NOMO-1 treated with DMSO at 0.1 percent for 48 hours (cell line): Measurements from ENCODE around the gene ARL5C.
"Not testable (repeated sequence)": the region's sequence is repeated elsewhere in the genome, so short reads cannot be mapped to it uniquely, and the experiment has no call there.

Source experiments
- DNase-seq: peaks from one replicate; lab custom pipeline; 2025; ENCODE audit not compliant: unreplicated experiment; lab: John Stamatoyannopoulos, UW

Gene ARL5C

DNA sequence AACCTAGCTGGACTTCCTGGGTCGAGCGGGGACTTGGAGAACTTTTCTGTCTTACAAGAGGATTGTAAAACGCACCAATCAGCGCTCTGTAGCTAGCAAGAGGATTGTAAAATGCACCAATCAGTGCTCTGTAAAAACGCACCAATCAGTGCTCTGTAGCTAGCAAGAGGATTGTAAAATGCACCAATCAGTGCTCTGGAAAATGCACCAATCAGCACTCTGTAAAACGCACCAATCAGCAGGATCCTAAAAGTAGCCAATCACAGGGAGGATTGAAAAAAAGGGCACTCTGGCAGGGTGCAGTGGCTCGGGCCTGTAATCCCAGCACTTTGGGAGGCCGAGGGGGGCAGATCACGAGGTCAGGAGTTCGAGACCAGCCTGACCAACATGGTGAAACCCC lies 2.5 kb upstream of the ARL5C start:
- not testable (repeated sequence) for DNase-seq

- peak; percentile 88 for DNase-seq
Measured at GRCh38 chr17:39167476-39167875, 1.5 kb upstream of the ARL5C start.

- DNase-seq: peak; percentile 35
Measured at GRCh38 chr17:39166437-39167335, 725 bp upstream of the ARL5C start.

DNA sequence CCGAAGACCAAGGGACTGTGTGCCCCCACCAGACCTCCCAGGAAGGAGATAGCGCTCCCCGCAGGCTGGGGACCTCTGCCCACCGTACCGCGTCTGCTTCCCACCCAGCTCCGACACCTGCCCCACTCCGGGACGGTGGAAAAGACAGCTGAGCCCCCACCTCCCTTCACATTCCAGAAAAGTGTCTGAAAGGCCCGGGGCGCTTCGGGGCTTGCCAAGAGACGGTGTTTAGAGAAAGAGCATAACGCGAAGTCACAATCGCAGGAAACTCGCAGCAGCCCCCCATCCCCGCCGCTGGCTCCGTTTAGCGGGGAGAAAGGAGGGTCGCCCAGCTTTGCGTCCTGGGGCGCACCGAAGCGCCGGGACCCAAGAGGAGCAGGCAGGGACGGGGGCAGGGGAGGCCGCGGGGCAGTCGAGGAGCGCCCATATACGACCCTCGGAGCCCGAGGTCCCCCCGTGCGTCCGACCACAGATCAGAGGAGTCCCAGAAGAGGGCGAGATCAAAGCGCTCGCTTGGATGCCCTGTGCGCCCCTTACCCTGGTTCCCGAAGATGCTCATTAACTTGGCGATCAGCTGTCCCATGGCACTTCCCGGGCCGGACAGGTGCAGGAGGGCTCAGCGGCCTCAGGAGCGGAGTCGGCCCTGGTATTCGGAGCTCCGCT lies 652 bp downstream of the ARL5C start:
- no peak for DNase-seq

GRCh38 chr17:39164675-39165143 lies 1.3 kb downstream of the ARL5C start:
- peak; percentile 96 for DNase-seq

DNA sequence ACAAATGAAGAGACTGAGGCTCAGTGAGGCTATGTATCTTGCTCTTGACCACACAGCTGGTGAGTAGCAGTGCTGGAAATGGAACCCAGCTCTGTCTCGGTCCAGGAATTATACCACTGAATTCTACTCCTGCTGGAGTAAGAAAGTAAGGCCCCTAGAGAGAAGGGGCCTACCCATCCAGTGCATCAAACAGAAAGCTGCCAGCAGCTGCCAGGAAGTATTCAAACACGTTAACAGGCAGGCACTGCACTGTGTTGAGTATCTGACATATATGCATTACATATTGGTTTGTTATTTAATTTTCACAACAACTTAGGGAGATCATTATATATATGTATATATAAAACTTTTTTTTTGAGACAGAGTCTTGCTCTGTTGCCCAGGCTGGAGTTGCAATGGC lies 4.0 kb downstream of the ARL5C start:
- no peak for DNase-seq

DNA sequence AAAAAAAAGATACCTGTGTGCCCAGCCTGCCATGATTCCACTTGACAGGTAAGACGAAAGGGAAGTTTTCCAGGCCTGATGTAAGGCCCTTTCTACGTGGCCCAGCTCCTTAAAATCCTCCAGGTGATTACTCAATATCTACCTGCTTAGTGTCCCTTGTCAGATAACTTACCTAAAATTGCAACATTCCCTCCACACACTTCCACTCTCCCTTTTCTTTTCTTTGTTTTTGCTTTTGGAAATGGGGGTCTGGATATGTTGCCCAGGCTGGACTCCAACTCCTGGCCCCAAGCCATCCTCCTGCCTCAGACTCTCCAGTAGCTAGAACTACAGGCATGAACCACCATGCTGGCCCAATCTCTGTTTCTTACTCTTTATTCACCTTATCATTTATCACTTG lies 7.3 kb downstream of the ARL5C start:
- no peak for DNase-seq

DNA sequence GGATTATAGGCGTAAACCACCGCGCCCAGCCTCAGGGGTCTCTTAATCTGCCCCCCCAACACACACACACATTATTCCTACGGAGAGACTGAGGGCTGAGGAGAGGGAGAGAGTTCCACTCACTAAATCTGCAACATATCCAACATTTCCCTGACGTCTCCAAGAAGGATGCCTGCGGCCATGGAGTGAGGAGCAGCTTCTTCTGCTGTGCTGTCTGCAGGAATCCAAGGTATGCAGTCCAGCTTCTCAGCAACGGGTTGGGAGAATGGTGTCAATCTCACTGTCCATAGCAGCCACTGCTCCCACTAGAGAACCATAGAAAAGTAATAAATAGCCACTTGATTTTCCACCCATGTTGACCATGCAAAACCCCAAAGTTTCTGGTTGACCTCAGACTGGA lies 9.5 kb downstream of the ARL5C start:
- no peak for DNase-seq

- no peak for DNase-seq
Measured at GRCh38 chr17:39155654-39156053, 10.3 kb downstream of the ARL5C start.

DNA sequence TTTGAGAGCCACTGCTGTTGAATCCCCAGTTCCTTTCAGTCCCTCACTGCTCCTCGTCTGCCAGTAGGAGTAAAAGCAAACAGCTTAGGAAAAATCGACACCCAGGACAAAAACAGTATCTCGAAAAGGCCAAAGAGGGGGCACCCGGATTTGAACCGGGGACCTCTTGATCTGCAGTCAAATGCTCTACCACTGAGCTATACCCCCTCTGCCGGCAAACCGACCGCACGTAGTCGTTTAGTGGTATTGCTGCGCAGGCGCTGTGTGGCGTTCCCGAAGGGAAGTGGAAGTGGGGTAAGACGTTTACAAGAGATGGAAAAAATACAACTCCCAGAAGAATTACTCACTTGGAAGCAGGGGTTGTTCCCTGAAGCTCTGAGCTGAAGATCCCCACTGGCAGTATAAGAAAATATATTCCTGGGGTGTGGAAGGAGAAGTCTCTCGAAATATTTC lies 12.3 kb downstream of the ARL5C start:
- peak; percentile 56 for DNase-seq

- no peak for DNase-seq
Measured at GRCh38 chr17:39151943-39152818, 13.8 kb downstream of the ARL5C start.

- DNase-seq: no peak
Measured at GRCh38 chr17:39151150-39151942, 14.6 kb downstream of the ARL5C start, which contains the start of gene PLXDC1. Gene PLXDC1 (minus strand): TSS chr17:39151637. CDS start chr17:39151437, 200 bp downstream.

DNA sequence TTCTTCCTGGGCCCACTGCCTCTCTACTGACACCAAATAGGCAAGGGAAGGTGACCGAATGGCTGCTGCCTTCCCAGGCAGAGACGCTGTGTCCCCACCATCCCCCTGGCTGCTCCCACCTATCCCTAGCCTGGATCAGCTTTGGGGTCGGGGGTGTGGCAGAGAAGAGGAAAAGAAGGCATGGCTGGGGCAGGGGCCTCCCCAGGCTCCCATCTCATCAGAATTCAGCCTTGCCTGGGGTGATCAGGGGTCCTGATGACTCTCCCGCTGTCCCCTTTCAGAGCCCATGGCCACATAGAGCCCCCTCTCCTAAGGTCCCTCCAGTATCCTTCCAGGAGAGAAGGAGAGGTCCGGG lies 15.2 kb downstream of the ARL5C start:
- DNase-seq: no peak

- DNase-seq: no peak
Measured at GRCh38 chr17:39150104-39150634, 15.8 kb downstream of the ARL5C start.

DNA sequence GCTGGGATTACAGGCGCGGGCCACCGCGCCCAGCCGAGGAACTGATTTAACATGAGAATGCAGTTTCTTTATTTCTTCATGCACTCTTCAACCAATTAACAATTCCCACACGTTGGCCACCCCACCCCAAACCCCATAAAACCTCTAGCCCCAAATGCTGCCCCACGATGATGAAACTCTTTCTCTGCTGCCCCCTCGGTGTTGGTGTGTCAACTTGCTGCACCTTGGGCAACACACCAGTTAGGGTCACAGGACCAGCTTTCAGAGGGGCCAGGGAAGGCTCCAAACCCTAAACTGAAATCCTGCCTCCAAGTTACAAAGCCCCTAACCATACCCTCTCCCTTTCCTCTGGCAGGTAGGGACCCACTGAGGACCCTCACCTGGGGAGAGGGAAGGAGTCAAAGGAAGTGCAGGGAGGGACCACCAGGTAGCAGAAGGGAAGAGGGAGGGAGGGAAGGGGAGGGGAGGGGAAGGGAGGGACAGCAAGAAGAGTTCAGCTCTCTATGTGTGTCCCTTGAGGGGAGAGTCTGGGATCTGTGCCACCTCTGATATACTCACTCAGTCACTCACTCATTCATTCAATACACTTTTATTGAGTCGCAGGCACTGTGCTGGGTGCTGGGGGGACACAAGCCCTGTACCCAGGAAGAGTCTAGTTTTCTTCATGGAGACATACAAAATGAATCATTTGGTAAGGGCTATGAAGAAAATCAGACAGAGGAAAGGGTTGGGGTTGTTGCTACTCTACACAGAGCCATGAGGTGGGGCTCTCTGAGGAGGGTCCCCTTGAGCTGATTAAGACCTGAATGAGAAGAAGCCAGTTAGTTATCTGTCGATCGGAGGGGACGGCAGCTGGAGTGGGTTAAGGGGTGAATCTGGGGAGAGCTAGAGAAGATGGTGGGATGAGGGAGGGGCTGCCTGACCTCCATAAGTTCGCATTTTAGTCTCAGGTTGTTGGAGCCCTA lies 18.5 kb downstream of the ARL5C start:
- DNase-seq: peak; percentile 45

GRCh38 chr17:39146273-39146672 lies 19.7 kb downstream of the ARL5C start:
- DNase-seq: no peak

DNA sequence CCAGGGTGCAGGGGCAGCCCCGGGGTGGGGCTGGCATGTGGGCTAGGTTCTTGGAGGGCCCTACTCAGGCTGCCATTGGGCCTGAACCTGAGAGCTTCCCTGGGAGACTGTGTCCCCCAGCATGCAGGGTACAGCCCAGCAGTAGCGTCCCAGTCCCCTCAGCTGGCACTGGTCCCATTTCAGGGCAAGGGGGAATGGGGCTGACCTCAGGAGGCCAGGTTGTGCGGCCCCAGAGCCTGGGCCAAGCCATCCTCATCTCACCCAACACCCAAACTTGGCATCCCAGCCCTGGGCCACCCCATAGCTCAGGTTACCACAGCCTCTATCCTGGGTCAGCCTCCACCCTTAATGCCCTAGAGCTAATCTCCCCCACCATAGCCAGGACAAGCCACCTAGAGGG lies 20.8 kb downstream of the ARL5C start:
- no peak for DNase-seq

DNA sequence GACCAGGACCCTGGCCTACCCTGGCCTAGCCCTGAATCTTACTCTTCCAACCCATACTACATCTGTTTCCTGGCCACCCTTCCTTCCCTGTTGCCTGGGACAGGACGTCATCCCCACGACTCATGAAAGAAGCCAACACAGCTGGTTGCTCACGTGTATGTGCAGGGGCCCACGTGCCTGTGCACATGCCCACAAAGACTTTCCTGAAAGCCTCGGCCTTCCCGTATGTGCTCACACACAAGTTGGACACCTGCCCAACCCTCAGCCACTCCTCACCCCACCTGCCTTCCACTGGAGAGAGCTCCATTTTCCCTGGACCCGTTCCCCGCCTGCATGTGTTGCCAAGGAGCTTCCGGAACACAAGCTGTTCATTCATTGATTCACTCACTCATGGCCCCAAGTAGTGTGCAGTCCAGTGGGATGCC lies 21.5 kb downstream of the ARL5C start:
- no peak for DNase-seq

DNA sequence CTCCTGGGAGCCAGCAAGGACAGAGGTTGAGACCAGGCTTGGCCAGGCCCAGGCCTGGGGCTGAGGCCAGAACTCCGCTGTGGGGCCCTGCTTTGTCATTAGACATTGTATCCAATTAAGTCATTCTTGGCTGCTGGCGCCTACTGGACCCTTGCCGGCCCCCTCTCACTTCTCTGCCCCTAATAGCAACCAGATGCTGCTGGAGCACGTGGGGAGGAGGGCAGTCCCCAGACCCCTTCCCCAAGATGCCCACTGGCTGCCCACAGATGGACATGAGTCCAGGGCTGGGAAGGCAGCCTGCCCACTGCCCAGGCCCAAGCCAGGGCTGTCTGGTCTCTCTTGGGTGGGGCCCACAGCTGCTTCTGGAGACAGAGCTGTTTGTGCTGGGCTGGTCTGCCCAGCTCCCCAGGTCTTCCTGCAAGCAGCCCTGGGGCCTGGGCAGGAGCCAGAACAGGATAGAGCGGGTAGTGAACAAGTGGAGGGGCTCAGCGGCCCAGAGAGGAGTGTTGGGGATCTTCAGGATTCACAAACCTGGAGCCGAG lies 22.3 kb downstream of the ARL5C start:
- DNase-seq: no peak
